GM19467 (cell line): ENCODE data around the gene MAP3K20.
A peak's percentile ranks its signal among the peaks of the same experiment; 100 is the strongest.
"Not testable (repeated sequence)": the region's sequence is repeated elsewhere in the genome, so short reads cannot be mapped to it uniquely, and the experiment has no call there.

ENCODE experiments used
- ATAC-seq: cut with Tn5 transposase; IDR thresholded peaks from one replicate; pipeline ENCODE4 v1.9.1; 2021; ENCODE audit warnings: mild to moderate bottlenecking, moderate library complexity; ENCODE audit not compliant: unreplicated experiment

MAP3K20 gene

DNA sequence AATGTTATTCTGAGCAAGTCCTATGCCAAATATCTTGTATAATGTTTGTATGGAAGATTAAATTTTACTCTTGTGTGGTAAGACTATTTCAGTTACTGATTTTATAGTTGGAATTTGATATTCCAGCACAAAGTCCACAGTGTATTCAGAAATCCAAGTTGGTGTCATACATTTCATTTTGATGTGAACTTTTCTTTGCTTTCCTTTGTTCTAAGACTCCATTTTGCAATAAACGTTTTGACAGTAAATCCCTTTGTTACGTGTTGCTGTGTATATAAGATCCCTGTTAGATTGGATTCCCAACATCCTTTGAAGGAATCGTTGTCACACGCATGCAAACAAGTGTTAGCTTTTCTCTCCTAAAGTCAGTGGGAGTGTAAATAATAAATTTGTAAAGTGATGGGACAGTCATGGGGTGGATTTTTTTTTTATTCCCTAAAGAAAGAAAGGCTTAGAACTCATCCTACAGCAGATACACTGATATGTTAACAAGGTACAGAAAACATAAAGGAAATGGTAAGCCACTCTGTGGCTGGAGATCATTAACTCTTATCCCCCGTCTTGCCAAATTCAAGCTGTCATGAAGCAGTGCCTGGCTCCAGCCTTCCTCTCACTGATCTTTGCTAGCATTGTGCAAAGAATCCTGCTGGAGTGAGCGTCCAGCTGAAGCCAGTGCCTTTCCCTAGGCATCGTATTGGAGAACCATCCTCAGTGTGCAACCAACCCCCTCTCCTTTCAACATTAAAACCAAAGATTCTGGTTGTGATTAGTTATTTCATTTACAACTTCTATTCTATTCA lies 151.5 kb downstream of the MAP3K20 start:
- no peak for ATAC-seq

DNA sequence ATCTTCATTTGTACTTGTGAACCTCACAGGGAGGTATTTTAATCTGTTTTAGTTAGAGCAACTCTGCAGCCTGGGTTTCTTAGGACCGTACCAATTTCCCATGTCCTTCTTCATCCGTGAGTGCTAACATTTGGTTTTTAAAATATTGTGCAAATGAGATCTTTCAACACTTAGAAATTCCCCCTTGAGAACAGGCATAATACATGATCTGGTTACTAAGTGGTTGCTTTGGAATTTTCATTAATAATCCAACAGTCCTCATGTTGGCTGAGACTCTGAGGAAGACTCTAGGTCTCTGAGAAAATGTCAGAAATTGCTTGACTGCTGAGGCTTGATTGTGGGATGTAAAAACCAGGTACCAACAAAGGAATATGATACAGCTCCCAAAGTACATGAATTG lies 153.4 kb downstream of the MAP3K20 start:
- ATAC-seq: no peak

DNA sequence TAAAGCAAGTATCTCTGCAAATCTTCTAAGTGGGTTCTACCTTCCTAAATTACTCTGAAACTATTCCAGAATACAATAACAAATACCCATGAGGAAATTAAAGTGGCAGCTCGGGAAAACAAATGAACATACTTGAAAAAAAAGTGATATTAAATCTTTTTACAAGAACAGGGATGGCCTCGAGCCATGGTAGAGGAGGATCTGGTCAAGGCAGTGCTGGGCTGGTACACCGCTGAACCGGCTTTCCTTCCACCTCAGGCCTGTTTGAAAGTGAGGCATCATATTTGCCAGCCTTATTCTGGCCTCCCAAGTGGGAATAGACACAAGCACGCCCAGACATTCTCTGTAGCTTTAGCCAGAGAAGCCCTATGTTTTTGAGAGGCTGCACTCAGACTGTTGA lies 154.5 kb downstream of the MAP3K20 start:
- no peak for ATAC-seq

DNA sequence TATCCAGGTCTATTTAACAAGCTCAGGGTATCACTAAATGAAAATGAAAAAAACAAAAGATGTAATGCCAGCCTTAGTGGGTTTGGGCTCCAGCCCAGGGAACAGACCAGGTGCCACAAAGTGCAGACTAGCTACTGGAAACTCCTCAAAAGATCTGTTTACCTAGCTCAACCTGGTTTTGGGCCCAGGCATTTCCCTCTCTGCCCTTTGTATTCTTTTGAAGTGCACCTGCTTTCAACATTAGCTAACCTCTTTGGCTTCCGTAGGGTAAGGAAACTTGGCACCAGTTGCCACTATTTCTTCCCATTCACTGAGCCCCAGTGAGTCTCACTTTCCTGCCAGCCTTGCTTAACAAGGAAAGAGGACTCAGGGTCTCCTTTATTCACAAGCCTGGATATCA lies 155.4 kb downstream of the MAP3K20 start:
- no peak for ATAC-seq

DNA sequence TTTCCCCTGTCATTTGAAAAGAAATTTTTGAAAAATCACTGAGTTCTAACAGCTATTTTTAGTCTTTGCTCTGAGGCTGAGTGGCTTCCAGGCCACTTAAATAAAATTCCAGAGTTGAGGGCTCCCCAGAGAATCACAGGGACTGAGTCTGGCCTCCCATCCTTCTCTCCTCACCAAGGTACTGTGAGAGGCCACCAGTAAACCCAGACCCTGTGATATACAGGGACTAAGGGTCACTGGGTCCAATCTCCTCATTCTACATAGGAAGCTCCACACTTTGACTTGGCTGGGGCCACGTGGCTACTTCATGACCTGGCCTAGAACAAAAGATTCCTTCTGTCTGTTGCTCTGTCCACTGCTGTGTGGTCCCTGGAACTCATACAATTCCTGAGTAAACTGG lies 155.8 kb downstream of the MAP3K20 start:
- no peak for ATAC-seq

DNA sequence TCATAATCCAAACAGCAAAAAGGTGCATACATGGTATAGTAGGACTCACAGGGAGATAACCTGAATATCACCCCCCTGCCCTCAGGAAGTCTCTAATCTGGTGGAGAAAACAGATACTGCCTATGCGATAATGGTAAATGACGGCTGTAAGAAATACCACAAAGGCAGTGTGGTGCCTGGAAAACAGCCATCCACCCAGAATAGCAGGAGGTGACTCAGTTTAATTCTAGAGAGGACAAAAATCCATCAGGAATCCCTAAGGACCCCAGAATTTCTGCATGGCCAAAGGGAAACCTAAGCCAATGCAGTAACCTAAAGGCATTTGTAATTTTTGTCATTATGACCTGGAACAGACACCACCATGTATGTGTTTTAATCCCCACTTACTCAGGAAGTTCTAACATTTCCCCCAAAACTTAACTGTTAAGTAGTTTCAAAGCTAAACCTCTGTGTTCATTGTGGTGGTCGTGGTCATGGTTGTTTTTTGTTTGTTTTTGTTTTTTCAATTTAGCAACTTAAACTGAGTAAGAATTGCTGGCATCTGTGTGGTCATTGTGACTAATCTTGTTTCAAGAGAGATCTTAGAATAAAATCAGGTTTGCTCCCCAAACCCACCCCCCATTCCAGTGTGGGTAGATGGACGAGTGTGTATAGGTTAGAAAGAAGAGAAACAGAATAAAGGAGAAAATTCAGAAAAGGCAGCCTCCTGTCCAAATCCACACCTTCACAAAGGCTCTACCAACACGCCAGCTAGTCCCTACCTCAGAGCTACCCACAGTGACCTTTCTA lies 157.5 kb downstream of the MAP3K20 start:
- no peak for ATAC-seq

DNA sequence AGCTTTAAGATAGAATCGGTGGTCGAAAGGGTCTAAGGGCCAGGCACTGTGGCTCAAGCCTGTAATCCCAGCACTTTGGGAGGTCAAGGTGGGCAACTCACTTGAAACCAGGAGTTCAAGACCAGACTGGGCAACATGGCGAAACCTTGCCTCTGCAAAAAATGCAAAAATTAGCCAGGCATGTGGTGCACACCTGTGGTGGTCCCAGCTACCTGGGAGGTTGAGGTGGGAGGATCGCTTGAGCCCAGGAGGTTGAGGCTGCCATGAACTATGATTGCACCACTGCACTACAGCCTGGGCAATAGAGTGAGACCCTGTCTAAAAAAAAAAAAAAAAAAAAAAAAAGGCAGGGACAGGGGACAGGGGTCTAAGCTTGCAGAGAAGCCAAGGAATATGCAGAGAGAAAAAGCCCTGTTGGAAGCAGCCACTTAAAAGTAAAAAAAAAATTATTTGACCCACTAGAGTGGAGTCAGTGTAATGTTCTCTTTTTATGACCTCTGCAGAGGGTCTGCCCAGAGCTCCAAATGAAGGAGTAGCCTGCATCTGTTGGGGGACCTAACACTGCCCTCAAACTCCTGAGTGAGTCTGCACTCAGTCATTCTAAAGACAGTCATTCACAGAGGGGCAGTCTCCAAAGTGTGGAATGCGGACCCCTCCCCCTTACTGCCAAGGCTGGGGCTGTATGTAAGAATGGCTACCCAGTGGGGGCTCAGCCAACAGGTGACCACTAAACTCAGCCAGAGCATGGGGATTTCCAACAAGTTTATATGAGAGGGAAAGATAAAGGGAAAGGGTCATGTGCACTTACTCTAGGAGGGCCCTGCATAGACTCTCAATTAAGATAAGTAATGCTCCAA lies 160.5 kb downstream of the MAP3K20 start:
- ATAC-seq: no peak

DNA sequence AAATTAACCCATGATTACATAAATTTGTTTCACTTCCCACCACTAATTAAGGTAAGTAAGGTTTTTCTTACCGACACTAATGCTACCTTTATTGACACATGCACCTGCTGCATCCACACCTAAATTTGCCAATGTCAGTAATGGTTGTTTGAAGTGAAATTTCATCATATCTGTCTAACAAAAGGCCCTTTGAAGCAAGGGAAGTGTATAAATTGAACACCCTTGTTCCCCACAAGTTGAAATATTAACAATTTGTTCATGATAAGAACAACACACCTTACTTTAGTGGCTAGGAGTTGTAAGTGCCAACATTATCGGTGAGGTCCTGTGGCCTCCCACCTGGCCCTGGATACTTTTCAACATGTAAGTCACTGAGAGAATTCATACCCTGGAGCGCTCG lies 162.7 kb downstream of the MAP3K20 start:
- no peak for ATAC-seq

DNA sequence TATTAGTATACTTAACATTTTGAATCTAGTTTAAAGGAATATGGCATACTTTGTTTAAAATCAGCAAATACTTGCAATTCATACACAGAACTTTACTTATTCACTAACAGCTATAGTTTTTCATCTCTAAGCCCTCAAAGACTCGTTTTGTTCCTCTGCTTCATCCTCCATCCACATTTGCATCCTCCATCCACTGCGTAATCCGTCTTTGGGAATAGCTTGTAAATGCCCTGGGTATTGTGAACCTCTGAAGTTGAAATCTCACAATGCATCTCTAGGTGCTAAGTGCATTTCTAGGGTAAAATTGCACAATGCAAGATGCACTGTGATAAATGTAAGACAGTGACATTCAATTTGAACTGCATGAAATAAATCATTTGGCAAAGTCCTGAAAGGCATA lies 163.2 kb downstream of the MAP3K20 start:
- ATAC-seq: no peak

DNA sequence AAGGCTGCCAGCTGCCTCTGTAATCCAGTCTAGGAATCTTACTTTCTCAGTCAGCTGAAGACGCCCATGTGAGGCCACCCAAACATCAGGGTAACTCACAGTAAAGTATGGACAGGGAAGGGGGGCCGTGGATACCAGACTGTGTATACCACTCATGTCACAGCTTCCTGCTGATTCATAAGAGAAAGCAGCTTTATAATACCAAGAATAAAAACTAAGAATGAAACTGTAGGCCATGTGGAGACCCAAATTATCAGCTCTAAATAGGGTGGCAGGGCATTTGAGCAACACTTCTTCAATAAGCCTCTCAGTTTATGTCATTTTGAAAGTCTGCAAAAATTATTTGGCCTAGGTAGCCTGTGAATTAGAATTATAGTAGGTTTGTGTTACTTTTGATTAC lies 164.0 kb downstream of the MAP3K20 start:
- ATAC-seq: peak; percentile 92

DNA sequence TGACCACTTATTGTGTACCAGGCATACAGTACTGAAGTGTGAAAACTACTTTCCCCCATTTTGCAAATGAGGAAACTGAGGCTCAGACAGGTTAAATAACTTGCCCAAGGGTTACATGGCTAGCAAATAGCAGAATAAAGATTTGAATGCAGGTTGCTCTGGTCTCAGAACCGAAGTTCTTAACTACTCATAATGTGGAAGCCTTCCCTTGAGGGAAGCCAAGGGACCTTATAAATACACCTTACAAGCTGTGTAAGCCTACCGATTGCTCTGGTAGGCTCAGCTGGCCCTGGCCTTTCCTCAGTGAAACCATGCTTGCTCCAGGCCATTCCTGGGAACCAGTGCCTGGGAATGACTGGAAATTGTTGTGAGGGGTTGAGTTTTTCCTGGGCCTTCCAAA lies 164.4 kb downstream of the MAP3K20 start:
- ATAC-seq: peak; percentile 21

DNA sequence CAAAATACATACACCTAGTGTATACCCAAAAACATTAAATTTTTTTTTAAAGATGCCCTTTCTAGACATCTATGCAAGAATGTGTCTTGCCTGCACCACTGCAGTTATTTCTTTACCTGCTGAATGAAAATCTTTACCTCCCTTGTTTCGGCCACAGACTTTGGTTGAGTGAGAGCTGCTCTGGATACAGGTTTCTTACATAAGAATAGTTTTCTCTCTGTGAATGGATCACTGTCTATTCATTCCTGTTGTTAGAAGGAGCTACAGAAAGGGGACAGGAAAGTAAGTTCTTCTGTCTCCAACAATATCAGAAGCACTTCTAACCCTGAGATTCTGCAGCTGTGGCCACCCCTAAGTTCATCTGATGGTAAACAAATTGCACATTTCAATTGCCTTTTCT lies 166.0 kb downstream of the MAP3K20 start:
- ATAC-seq: no peak

DNA sequence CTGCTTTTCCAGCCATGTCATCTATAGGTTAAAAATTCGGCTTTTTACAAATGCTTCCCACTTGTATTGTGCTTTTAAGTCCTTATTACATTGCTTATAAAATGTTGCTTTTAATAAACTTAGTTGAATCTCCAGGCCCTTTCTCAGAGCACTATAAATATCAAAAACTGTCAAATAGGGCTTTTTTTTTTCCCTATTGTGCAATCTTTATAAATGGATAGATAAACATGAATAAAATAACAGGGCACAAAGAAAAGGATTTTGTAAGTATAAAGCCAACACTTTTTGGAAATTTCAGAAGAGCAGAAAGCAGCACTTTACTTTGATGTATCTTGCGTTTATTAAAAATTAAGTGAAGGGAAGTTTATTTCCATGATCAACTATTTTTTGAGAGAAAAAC lies 171.5 kb downstream of the MAP3K20 start:
- ATAC-seq: no peak

DNA sequence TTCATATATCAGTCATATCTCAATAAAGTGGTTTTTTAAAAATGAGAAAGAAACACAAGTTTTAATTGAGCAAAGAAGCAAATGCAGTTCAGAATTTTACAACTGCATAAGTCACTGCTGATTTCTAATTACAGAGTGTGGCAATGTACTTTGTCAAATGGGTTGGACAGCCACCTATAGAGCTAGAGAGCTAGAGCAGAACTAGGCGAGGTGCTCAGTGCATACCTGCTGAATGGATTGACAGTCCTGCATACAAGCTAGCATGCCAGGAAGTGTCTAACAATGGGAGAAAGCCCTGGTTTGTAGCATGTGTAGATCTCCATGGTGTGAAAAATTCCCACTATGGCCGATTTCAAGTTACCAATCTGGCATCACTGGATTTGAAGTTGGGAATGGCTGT lies 172.7 kb downstream of the MAP3K20 start:
- no peak for ATAC-seq

DNA sequence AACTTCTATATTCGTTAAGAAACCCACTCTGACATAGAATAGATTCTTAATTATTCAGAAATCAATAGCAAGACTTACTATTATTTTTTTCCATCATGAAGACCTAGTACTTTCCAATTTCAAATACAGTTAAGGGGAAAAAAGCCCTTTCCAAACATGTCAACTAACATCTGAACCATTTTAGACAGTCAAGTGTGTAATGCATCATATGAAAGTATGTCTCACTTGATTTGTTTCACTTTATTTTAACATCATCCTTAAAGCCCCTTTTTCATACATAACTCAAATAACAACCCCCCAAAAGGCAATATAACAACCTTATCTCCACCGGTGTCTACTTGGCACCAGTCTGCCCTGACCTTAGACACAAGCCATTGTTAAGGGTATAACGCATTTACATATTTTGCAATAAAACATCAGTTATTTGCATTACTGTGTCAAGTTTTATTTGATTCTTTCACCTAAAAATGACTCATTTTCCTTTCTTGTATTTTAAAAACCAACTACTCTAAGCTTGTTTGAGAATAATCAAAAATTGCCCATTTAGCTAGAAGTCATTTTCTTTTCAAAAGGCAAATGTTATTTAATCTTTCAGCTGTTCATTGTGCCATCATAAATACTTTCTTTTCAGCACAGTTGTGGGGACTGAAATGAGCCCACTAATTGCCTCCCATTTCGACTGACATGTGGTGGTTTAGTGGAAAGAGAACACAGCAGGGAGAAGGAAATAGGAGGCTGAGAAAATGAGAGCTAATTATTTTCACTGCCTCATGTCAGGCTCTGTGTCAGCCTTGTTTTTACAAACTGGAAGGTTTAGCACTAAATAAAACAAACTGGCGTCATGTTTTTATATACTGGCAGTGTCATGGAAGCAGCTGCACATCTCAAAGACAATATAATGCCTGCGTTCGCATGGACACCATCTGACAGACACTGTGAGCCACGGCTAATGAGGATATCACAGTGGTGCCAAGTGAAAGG lies 174.3 kb downstream of the MAP3K20 start:
- ATAC-seq: no peak

DNA sequence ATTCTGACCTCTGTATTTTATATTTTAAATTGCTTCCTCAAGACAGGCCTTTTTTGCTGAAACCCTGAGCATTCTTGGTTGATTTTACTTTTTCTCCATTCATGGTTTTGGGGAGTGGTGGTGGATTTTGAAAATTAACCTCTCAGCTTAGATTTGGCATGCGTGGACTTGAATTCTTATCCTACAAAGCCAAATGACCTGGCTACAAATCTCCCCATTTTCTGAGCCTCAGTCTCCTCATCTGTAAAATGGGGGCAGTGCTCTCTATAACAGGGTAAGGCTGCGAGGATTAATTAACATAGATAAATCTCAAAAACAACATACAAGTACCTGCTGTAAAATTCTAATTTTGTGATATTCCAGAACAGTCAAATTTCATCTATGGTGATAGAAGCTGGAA lies 175.6 kb downstream of the MAP3K20 start:
- ATAC-seq: no peak

DNA sequence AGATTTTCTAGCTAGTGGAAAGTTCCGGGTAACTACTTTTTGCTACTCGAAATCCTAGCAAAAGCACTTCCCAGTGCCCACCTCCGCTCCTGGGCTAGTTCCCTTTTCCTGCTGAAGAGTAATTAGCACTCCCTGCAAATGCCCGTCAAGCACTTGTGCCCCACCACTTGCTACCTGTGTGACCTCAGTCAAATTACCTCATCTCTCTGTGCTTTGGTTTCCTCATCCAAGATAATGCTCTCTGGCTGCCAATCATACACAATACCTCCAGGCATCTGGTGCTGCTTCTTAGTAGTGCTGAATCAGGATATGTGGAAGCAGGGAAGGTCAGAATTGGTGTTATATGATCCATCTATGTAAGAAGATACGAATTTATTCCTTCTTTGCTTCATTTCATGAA lies 176.9 kb downstream of the MAP3K20 start:
- ATAC-seq: no peak

DNA sequence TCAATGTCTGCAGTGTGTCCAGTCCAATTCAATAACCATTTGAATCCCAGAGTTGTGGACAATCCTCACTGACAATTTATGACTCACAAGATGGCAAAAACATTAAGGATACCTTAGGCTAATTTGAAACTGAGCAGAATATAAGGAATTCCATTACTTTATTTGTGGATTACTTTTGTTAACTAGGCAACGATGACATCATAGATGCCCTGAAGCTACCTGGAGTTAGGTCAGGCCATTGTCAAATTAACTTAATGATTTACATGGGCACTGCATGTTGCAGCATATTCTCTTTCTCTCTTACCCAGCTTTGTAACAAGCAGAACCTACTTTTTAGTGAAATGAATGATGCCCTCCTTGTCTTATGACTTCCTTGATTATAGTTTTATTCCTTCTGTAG lies 179.0 kb downstream of the MAP3K20 start:
- no peak for ATAC-seq

DNA sequence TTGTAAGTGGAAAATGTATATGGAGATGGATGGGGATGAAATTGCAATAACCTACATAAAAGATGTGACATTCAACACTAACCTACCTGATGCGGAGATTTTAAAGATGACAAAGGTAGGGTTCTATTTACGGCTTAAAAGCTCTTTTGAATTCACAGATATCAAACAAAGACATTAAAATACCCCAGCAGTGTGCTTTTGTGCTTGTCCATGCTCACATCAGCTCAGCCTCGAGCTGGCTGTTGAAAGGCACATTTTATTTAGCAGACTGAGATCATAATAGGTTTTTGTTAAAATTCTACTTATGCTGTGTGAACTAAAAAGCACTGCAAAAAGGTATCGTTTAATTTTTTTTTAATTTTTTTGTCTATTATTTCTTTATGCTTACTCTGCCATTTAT lies 183.1 kb downstream of the MAP3K20 start:
- ATAC-seq: no peak

DNA sequence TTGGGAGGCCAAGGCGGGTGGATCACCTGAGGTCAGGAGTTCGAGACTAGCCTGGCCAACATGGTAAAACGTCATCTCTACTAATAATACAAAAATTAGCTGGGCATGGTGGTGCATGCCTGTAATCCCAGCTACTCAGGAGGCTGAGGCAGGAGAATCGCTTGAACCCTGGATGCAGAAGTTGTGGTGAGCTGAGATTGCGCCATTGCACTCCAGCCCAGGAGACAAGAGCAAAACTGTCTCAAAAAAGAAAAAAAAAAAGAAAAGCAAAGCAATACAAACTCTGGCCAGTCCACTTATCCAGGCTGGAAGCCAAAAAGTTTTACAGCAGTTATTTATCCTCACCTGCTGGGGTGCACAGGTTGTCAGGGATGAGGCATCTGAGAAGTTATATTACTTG lies 186.7 kb downstream of the MAP3K20 start:
- not testable (repeated sequence) for ATAC-seq
